Inflammatory macrophage treated with lipopolysaccharide for 4 hours (primary cell): ENCODE results near the gene SDK2.
A peak's percentile ranks its signal among the peaks of the same experiment; 100 is the strongest.

Experiments
- DNase-seq: peaks from one replicate; pipeline ENCODE4 v3.0.0-alpha.2; 2020

The SDK2 gene

DNA sequence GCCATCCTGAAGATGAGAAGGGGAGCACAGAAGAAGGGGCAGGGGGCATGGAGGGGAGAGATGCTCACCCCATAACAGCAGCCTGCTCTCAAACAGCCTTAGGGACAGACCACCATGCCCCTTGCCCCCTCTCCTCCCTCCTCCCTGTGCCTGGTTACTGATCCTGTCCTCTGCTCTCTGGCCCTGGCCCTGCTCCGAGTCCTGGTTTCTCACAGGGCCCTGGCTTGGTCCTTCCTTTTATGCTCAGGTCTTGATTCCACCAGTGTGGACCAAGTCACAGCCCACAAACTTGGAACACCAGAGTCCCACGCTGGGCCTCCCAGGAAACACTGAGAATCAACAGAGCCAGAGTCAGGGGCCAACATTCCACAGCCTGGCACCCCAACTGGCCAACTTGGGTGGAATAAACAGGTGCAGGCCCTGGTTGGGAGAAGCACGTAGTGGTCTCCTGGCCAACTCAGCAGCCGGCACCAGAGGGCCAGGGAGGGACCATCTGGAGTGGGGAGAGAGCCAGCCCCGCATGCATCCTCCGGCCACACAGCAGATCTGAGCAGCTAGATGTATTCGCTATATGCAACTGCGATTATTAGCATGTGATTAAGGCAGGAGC is 287.6 kb downstream of the SDK2 start:
- DNase-seq: no peak

DNA sequence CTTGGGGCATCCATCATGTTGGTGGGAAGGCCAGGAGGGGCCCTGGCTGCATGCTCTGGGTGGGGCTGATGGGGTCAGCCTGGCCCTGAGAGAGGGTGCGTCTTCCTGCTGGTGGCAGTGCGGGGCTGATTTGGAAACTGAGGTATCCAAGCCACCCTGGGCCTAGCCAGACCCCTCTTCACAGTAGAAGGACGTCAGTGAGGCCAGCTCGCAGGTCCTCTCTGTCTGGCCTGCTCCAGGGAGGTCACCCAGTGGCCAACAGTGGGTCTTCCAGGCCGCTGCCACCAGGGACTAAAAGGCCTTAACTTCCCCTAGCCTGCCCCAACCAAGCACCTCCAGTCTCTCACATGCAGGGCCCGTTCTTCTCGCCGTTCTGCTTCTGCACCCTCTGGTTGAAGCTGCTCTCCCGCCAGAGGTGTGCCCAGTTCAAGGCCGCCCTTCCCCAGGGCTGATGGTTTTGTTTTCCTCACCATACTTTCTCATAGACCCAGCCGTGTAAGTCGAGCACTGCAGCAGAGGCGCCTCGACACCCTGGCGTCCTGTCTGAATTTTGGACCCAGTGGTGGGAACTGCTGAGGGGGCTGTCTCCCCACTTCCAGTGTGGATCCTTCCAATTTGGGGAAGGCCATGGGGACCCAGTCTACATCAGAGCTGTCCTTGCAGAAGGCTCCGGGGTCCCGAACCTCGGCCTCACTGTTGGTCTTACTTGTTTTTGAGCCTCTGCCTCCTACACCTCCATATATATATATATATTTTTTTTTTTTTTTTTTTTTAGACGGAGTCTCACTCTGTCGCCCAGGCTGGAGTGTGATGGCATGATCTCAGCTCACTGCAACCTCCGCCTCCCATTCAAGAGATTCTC is 289.6 kb downstream of the SDK2 start:
- no peak for DNase-seq

DNA sequence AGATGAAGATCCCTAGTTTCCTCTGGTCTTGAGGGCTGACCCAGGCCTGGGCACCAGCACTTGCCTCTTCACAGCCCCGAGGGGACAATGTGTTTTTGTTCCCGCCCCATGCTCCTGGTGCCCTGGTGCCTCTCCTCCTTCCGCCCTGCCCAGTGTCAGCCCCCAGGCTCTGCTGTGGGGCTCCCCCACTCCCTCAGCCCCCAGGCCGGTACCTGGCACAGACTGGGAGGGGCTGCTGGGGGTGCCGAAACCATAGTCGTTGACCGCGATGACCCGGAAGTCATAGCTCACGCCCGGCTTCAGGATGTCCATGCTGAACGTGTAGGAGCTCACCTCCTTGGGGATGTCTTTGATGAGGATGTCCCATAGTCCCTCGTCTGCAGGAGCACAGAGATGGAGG is 292.0 kb downstream of the SDK2 start:
- DNase-seq: no peak

DNA sequence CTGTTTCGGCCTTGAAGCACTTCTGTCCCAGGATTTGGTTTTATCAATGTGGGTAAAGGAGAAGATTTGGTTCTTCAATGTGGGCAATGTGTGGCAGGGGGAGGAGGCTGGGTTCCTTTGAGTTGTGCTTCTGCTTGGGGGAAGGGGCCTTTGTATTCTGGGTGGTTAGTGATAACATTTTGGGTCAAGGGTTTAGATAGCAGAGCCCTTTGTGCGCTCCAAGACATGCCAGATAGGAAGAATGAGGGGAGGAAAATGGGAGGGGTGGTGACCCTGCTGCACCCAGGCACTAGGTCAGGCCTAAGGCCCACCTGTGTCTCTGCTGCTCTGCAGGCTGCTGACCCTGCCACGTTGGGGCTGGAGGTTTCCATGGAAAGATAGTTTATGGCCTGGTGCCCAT is 292.5 kb downstream of the SDK2 start:
- DNase-seq: no peak

DNA sequence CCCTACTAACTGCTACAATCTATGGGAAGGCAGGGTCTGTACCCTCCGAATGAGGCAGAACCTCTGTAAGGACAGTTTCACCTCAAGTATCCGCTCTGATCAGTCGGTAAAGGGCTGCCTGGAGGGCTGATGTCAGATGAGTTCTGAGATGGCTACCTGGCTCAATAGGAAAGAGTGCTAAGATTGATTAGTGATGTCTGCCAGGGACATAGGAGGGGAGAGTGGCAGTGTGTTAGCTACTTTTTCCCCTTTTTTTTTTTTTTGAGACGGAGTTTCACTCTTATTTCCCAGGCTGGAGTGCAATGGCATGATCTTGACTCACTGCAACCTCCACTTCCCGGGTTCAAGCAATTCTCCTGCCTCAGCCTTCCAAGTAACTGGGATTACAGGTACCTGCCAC is 293.4 kb downstream of the SDK2 start:
- no peak for DNase-seq

DNA sequence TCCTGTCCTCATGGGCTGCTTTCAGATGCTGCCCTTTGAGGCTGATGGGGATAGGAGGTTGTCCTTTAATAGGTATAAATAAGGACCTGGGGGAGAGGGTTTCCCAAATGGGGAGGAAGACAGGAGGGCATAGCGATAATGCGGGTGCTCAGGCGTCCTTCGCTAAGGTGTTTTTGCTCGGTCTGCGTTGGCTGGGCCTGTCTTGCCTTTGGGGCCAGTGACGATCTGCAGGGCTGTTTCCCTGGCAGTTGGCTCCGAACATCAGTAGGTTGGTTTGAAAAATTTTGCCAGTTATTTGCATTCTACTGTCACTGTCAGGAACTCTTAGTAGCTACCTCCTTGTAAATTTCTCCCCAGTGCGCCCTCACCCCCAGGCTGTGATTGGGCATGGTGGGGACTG is 294.6 kb downstream of the SDK2 start:
- DNase-seq: no peak

DNA sequence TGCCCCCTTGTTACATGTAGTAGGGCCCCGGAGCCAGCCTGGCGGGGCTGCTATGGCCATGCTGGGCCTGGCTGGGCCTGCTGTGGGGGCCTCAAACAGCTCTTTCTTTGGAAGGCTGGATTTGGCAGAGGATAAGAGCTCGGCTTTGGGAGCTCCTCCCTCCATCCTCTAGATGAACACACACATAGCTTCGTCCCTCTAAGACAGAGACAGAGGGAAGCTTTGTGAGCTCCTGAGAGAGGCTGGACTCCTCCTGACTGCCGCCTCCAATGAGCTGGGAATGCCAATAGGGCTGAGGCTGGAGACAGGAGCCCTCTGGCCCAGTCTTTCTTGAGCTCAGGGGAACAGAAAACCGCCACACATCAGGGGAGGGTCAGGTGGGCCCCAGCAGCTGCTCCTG is 295.1 kb downstream of the SDK2 start:
- no peak for DNase-seq

DNA sequence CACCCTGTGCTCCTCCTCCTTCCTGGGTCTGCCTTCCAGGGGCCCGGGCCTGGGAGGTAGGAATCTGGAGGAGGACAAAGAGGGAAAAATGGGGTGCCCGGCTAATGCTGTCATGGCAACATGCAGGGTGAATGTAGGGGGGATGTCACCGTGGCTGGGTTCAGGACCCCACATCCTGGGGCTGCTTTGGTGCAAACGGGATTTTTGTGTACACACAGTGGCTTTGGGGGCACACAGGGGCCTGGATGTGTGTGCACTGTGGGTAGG is 295.5 kb downstream of the SDK2 start:
- no peak for DNase-seq

DNA sequence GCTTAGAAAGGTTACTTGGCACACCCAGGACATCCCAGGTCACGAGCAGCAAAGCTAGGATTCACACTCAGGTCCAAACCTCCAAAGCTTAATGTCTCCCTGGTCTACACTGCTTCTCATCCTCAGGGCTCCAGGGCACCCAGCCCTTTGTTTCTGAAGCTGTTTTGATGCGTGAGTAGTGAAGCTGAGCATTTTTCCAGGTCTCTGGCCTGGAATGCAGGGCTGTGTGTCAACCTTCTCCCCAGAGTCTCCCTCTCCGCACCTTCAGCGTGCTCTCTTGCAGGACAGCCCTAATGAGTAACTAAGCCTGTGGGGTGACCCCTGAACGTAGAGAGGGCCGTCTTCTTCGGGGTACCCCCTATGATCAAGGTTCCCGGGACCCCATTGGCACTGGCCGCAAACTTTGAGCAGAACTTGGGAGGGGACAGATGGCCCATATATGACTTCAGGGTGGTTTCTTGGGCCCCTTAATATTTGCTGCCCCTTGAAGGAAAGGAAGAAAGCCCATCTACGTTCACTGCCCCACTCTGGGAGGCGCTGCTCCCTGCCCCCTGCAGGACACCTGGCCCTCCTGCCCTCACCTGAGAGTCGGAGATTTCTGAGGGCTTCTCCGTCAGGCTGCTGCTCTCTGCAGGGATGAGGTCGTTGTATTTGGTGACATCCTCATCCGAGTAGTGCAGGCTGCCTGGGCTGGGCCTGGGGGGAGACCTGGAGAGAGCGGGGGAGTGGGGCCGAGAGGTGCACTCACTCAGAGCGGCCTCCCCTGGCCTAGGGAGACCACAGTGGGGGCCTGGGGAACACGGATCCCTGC is 296.0 kb downstream of the SDK2 start:
- no peak for DNase-seq

DNA sequence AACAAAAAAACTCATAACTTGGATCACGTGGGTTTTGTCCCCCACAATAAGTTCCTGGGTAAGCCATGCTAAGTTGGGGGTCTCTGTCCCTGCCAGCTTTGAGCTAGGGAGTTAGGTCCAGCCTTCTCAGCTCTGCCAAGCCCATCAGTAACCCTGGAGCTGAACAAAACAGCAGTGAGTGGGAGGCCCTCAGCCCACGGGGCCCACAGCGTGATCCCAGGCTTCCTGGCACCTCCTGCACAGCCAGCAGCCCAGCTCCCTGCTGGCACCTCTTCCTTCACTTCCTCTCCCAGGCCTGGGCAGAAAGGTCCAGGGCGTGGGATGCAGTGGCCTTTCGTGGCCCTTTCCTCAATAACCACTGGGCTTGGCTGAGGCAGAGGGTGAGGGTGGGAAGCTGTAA is 296.9 kb downstream of the SDK2 start:
- DNase-seq: no peak

DNA sequence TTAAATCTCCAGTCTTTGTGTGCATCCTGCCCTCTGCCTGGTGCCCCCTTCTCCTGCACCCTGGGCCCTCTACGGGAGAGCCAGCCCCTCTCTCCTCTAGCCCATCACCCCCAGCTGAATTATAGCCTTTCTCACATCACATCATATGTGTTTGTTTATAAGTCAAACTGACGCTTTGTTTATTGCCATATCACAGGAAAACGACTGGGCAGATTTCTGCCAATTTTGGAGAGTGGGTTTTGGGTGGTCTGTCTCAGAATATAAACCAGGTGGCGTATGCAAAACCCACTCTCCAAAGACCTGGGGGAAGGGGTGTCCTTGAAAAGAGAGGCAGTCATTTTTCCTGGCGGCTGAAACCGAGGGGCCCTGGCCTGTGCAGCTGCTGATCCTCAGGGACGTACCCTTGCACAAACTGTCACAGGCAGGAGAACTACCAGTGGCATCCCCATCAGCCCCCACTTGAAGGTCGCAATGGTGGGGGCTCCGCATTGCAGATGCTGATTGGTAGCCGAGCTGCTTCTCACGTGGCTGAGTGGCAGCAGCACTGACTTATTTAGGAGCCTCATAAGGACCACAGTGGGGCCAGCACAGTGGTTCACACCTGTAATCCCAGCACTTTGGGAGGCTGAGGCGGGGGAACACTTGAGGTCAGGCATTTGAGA is 297.6 kb downstream of the SDK2 start:
- no peak for DNase-seq

DNA sequence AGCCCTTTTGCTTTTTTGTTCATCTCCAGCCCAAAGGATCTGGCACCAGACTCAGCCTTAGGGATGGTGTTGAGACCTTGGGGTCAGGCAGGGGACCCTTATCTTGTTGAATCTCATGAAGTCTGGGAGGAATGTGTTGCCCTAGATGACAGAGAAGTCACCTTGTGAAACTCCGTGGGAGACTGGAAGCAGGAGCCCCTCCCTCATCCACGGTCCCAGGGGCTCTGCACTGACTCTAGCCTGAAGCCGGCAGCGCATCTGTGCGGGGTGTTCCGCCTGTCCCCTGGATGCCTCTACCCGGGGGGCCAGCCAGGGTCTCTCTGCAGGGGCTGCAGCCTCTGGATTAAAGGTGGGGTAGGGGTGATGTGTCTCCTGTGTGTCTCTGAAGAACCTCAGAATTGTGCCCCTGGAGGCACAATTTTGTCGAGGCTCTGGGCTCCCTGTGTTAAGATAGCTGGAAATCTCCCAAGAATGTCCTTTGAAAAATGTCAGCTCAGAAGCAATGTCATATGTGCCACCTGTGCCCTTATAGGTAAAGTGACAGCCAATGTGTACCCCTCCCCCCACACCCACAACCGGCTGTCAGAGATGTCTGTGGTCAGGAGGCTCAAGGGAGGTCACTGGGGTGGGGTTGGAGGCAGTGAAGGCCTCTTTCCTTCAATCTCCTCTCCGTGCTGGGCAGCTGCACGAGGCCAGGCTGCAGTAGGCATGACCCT is 300.3 kb downstream of the SDK2 start:
- no peak for DNase-seq

DNA sequence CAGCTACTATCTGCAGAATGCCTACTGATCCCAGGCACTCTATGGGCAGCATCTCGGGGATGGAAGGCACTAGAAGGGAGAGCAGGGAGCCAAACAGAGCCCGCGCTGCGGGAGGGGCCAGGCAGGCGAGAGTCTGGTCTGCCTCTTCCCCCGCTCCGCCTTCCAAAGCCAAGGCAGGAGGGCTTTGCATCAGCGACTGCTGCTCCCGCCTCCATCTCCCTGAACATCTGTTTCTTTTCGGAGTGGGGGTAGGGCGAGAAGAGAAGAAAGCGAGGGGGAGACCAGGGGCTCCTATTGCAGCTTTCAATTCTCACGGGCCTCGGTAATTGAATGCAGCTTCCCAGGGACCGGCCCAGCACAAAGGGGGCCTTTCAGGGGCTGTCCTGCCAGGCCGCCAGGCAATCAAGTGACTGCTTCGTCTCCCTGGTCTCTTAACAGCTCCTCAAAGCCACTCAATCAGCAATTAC is 301.0 kb downstream of the SDK2 start:
- DNase-seq: no peak

DNA sequence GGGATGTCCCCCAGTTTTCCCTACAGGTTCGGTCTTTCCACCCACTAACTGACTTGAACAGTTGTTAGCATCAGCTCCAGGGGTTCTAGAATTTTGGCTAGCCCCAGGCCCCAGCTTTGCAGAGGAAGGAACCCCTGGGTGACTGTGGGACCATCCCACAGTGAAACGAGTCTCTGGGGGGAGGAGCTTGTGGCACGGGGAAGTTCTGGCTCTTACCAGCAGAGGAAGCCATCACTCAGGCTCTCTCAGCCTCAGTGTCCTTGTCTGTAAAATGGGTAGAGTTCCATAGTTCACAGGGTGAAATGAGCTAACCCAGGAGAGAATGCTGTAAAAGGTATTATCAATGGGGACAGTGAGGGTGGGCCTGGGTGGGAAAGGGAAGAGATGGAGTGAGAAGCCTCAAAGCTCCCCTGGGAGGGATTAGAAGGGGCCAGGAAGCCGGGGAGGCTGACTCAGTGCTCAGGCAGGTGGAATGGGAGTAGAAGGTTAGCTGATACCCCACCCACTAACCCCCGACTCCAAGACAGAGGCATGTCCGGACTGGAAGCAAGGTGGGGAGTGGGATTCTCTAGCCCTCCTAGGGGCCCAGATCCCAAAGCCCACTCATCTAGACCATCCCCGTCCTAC is 301.6 kb downstream of the SDK2 start:
- DNase-seq: peak; percentile 8

DNA sequence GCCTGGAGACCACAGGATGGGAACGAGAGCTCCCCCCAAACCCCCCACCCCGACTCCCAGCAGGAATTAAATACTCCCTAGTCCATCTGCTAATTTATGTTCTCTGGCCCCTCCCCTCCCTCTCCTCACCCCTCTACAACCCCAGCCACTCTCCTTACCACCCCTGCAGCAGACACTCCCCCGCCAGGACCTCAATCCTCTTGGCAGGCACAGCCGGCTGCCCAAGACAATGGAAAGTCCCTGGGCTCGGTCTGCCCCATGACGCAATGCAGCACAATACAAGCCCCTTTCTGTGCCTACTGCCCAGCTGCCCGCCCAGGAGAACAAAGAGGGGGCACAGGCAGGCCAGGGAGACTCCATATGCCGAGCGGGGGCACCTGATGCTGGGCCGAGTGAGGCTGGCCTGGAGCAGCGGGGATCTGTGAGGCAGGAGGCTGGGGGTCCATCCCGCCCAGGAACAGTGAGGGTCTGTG is 302.2 kb downstream of the SDK2 start:
- DNase-seq: peak; percentile 19

DNA sequence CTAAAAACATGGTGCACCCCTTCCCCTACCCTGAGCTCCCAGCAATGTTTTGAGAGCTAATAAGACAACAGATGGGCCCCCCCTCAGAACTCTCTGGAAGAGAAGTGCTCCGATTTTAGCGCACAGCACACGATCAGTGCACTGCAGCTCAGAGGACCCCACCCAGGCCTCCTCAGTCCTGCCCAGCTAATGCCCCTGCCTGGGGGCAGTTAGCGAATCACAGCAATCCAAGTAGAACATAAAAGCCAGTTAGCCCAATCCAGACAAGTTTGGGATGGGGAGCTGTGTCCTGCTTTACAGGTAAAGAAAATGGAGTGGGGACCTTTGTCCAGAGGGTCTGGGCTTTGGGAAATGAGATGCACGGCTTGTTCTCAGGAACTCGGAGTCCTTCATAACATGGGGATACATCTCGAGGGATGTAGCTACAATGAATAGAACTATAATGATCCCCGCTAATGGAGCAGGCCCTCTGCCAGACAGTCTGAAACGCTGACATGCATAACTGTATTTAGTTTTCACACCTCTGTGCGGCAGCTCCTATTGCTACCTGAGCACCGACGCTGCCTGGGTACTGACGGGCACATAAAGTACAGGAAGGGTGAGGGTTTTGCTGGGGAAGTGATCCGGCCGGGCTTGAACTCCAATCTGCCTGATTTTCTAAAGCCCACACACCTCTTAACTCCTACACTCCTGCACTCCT is 302.7 kb downstream of the SDK2 start:
- no peak for DNase-seq

DNA sequence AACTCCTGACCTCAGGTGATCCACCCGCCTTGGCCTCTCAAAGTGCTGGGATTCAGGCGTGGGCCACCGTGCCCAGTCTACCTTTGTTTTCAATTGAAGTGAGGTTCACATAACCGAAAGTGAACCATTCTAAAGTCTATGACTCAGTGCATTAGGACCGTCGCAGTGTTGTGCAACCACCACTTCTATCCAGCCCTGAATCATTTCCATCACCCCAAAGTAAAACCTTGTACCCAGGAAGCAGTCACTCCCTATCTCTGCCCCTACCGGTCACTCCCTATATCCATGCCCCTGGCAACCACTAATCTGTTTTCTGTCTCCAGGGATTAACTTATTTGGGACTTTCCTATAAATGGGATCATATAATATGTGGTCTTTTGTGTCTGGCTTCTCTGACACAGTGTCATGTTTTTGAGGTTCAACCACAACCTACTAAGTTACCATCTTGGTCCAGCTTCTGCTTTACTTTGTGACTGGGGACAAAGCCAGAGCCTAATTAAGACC is 304.1 kb downstream of the SDK2 start:
- DNase-seq: peak; percentile 92

DNA sequence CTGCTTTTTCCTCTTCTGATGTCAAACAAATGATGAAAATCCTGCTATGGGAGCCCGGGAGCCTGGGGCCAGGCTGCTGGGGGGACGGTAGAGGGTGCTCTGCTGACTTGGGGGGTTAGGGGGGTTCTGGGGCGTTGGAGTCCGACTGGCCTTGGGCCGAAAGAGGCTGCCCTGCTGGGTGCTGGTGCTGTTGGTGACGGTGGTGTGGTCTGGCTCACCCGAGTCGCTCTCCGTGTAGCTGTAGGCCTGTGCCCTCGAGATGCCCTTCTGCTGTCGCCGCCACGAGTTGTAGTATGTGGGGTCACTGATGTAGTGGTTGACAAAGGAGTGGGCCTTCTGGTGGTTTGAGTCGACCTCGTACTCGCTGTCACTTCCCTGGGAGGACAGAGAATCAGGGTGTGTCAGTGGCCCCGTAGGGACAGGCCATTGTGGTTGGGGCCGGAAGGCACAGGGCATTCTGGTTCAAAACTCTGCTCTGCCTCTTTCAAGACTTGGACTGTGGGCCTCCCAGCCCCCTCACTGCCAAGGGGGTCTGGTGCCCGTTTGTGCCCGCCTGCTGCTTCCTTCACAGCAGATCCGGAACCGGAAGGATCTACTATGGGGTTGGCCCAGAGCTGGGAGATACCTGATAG is 305.6 kb downstream of the SDK2 start:
- no peak for DNase-seq

DNA sequence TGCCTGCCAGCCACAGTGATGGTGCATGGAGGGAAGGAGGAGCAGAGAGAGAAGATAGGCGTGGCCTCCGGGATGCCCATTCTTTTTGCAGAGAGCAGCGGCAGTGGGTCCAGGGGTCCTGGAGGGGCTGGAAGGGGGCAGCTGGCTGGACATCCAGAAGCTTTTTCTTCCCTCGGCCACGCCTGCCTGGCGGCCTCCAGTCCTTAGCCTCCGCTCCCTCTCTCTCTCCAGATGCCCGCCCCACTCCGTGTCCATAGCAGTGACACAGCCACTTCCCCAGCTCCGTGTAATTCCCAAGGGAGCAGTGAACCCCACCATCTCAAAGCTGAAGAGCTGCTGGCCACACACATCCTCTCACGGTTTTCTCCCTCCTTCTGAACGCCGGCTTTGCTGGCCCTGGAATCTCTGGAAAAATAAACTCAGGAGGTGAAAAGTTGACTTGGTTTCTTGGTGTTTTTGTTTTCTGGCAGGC is 306.2 kb downstream of the SDK2 start:
- DNase-seq: no peak

DNA sequence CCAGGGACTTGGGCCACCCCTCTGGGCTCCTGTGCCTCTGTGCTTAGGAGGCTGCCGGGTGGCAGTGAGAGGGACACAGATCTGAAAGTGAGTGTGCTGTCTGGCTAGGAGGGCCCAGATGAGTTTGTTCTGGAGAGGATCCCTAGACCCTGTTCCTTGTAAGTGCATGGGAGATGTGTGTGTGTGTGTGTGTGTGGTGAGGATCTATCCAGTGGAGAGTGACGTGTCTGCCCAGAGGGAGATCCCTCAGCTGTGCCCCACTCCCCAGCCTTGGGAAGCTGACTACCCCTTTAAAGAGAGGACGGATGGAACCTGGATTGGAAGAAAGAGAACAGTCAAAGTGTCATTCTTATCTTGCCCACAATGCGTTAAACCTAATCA is 306.9 kb downstream of the SDK2 start:
- DNase-seq: no peak
